ENCODE results near the gene ZNF582. TPM values are rescaled to one million over a fixed set of nuclear protein-coding genes. Genes with fewer than 3 reads are reported as not detected.

The ZNF582 gene
- total RNA-seq, 4 donors from 2014 or later, result 2.9 to 5.4 (median 4.3) TPM

DNA sequence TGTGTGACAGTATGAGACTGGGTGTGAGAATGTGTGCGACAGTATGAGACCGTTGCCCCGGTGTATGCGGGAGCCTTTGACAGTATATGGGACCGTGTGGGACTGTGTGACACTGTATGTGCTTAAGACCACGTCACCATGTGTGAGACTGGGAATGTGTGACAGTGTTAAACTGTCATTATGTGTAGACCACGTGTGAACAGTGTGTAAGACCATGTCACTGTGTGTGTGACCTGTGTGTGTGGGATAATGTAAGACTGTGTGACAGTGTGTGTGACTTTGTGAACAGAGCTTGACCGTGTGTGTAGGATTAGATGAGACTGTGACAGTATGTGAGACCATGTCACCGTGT, 11.3 kb upstream of the ZNF582 start:
- DNase-seq (ENCODE audit: low spot score in 2 of 2), result no peak
- WGBS, 2 donors, result 54 to 59% methylated on average over 9 of the region's 9 CpGs
- intact Hi-C loops (cut with DNase I; ENCODE audit: low total_unique reads), result no loop called here
- peak overlapping the region; percentile 61 for H3K4me3 ChIP-seq (ENCODE audit: low read depth, poor library complexity, severe bottlenecking)
- TF ChIP-seq, protein P1, sequence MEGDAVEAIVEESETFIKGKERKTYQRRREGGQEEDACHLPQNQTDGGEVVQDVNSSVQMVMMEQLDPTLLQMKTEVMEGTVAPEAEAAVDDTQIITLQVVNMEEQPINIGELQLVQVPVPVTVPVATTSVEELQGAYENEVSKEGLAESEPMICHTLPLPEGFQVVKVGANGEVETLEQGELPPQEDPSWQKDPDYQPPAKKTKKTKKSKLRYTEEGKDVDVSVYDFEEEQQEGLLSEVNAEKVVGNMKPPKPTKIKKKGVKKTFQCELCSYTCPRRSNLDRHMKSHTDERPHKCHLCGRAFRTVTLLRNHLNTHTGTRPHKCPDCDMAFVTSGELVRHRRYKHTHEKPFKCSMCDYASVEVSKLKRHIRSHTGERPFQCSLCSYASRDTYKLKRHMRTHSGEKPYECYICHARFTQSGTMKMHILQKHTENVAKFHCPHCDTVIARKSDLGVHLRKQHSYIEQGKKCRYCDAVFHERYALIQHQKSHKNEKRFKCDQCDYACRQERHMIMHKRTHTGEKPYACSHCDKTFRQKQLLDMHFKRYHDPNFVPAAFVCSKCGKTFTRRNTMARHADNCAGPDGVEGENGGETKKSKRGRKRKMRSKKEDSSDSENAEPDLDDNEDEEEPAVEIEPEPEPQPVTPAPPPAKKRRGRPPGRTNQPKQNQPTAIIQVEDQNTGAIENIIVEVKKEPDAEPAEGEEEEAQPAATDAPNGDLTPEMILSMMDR (IDR thresholded peaks at IDR 0.05), result no peak
- no peak for TF ChIP-seq POLR2A (IDR thresholded peaks at IDR 0.05)

DNA sequence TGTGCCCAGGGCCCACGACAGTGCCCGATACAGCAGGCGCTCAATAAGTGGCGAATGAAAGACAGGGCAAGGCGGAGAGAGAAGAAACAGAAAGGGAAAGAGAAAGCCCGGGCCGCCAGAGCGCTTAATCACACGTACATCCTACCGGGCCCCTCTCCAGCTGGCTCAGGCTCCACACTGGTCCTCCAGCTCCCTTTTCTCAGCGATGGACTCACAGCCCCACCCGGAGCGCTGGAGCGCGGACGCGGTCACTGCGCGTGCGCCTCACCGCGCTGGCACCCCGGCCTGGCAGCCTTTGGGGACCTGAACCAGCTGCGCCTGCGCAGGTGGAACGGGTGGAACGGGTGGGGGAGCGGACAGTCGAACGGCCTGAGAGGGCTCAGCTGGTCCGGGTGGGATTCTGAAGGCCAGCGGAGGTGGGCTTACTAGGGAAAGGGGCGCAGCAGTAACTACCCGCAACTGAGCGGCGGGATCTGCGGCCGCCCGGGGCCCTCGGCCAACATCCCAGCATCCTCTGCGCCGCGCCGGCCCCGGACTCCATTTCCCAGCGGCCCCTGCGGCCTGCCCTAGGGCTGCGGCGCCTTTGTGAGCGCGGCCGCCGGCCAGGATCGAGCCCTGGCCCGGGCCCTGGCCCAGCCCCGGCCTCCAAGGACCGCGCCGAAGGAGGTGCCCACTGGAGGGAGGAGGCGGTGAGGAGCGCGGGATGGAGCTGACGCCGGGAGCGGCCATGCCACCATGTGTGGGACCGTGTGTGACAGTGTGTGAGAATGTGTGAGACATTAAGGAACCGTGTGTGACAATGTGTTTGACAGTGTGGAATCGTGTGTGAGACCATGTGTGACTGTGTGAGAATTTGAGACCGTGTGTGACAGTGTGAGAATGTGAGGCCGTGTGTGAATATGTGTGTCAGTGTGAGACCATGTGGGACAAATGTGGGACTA, 10.7 kb upstream of the ZNF582 start, which contains the start of gene ZNF583:
Gene ZNF583 (plus strand): TSS at position 569 of the 941 bp plus-strand sequence. CDS start 2,783 bp downstream, outside the sequence.
- intact Hi-C loops (cut with DNase I; ENCODE audit: low total_unique reads), result no loop called here
- 1% methylated on average over 44 to 57 of the region's 70 CpGs for WGBS, 2 donors
- H3K4me3 ChIP-seq (ENCODE audit: low read depth, poor library complexity, severe bottlenecking), result peak within 1 kb of the TSS; percentile 61
- no peak for TF ChIP-seq POLR2A (IDR thresholded peaks at IDR 0.05)
- TF ChIP-seq, protein P1 (IDR thresholded peaks at IDR 0.05), result no peak
- DNase-seq (ENCODE audit: low spot score in 2 of 2), result peak; percentile 93 to 98

DNA sequence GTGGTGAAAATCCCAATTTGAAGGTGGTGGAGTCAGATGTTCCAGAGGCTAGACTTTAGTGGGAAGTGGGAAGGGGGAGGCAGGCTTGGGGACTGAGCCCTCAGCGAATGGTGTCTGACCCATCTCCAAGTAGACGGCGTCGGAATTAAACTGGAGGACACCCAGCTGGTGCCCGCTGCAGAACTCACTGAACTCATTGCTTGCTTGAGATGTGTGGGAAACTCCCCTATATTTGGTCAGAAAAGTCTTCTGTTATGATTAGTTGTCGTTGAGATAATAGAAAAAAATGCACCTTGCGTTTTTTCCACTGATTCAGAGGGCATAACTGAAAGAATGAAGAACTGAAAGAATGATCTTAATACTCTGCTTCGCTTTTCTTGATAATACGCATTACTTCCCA, 9.9 kb upstream of the ZNF582 start:
- TF ChIP-seq POLR2A (IDR thresholded peaks at IDR 0.05), result no peak
- TF ChIP-seq, protein P1 (IDR thresholded peaks at IDR 0.05), result no peak
- peak overlapping the region; percentile 61 for H3K4me3 ChIP-seq (ENCODE audit: low read depth, poor library complexity, severe bottlenecking)
- WGBS, 2 donors, result 26 to 27% methylated on average over 9 of the region's 9 CpGs
- no peak for DNase-seq (ENCODE audit: low spot score in 2 of 2)
- intact Hi-C loops (cut with DNase I; ENCODE audit: low total_unique reads), result no loop called here

DNA sequence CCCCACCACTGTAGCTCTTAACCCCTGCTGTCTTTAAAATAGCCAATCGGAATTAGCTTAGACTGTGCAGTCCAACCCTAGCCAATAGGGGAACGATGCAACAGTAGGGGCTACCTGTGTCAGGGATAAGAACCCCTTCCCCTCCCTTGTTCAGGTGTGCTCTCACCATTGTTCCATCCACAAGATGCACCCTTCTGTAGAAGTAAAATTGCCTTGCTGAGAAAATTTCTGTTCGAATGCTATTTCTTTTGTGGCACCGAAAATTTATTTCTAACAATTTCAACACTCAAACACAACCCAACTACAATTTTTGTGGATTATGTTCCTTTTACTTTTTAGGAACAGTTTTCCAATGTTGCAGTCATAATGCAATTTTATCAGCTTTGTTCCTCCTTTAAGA, 7.2 kb upstream of the ZNF582 start:
- no peak for DNase-seq (ENCODE audit: low spot score in 2 of 2)
- H3K4me3 ChIP-seq (ENCODE audit: low read depth, poor library complexity, severe bottlenecking), result no peak overlapping the region
- WGBS, 2 donors, result 94 to 98% methylated on average over 4 of the region's 4 CpGs
- intact Hi-C loops (cut with DNase I; ENCODE audit: low total_unique reads), result no loop called here
- TF ChIP-seq POLR2A (IDR thresholded peaks at IDR 0.05), result no peak
- TF ChIP-seq, protein P1 (IDR thresholded peaks at IDR 0.05), result no peak

DNA sequence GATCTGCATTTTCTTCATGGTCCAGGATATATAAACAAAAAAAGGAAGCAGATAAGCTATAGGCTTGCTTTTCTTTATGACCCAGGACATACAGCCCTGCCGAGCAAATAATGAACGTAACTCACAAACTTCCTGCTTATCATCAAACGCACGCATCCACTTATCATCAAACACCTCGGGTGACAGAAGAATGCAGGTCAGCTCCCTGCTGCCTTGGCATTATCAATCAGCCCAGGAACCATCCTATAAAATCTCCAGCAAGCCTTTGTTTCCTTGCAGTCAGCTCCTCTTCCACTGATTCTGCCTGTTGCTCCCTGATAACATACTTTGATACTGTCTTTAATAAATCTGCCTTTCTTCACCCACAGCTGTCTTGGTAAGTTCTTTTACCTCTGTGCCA, 5.5 kb upstream of the ZNF582 start:
- TF ChIP-seq POLR2A (IDR thresholded peaks at IDR 0.05), result no peak
- TF ChIP-seq, protein P1 (IDR thresholded peaks at IDR 0.05), result no peak
- no peak for DNase-seq (ENCODE audit: low spot score in 2 of 2)
- H3K4me3 ChIP-seq (ENCODE audit: low read depth, poor library complexity, severe bottlenecking), result no peak overlapping the region
- intact Hi-C loops (cut with DNase I; ENCODE audit: low total_unique reads), result no loop called here
- WGBS, 2 donors, result 96 to 97% methylated on average over 5 of the region's 5 CpGs
